Ectodermal cell (in vitro differentiated cells): ENCODE measurements around the gene ZFP36L2. TPM values are rescaled to one million over a fixed set of nuclear protein-coding genes. Genes with fewer than 3 reads are reported as not detected.

Experiments used
- H3K27ac ChIP-seq: 2 replicates; pipeline ENCODE4 v1.7.0; 2013; ENCODE audit warnings: mild to moderate bottlenecking, low read depth, low read length; ENCODE audit not compliant: insufficient read depth, poor library complexity, severe bottlenecking
- H3K27me3 ChIP-seq: 2 replicates; pipeline ENCODE4 v1.7.0; 2013; ENCODE audit warnings: mild to moderate bottlenecking, low read length; ENCODE audit not compliant: insufficient read depth, control insufficient read depth, poor library complexity, severe bottlenecking
- H3K36me3 ChIP-seq: one replicate; pipeline ENCODE4 v1.7.0; 2013; ENCODE audit warnings: low read length; ENCODE audit not compliant: control insufficient read depth, insufficient read depth
- H3K4me1 ChIP-seq: one replicate; pipeline ENCODE4 v1.7.0; 2013; ENCODE audit warnings: low read length; ENCODE audit not compliant: control insufficient read depth, insufficient read depth
- H3K4me3 ChIP-seq: 2 replicates; pipeline ENCODE4 v1.7.0; 2013; ENCODE audit warnings: low read depth, low read length, control low read depth; ENCODE audit not compliant: insufficient read depth
- H3K9me3 ChIP-seq: 2 replicates; pipeline ENCODE4 v1.7.0; 2013; ENCODE audit warnings: mild to moderate bottlenecking, low read length, moderate library complexity; ENCODE audit not compliant: control insufficient read depth
- WGBS, 2 experiments: methylation state at CpG; one replicate each; pipeline ENCODE4 v1.1.7; 2013; ENCODE audit warnings: missing lambda C conversion rate in 2 of 2; 5-methylcytosine and 5-hydroxymethylcytosine counted together
- polyA plus RNA-seq, 4 experiments: library from polyadenylated mRNA; stranded (reverse); fragments of 50-300 nt; gene quantifications; one replicate each; pipeline ENCODE4 v1.2.3, GENCODE V29; 2013

ZFP36L2 gene, protein sequence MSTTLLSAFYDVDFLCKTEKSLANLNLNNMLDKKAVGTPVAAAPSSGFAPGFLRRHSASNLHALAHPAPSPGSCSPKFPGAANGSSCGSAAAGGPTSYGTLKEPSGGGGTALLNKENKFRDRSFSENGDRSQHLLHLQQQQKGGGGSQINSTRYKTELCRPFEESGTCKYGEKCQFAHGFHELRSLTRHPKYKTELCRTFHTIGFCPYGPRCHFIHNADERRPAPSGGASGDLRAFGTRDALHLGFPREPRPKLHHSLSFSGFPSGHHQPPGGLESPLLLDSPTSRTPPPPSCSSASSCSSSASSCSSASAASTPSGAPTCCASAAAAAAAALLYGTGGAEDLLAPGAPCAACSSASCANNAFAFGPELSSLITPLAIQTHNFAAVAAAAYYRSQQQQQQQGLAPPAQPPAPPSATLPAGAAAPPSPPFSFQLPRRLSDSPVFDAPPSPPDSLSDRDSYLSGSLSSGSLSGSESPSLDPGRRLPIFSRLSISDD
- 24.7 TPM for polyA plus RNA-seq (2013, experiment 1 of 4)
- polyA plus RNA-seq (2013, experiment 2 of 4), result 28.7 TPM
- polyA plus RNA-seq (2013, experiment 3 of 4), result 28.9 TPM
- 28.0 TPM for polyA plus RNA-seq (2013, experiment 4 of 4)

DNA sequence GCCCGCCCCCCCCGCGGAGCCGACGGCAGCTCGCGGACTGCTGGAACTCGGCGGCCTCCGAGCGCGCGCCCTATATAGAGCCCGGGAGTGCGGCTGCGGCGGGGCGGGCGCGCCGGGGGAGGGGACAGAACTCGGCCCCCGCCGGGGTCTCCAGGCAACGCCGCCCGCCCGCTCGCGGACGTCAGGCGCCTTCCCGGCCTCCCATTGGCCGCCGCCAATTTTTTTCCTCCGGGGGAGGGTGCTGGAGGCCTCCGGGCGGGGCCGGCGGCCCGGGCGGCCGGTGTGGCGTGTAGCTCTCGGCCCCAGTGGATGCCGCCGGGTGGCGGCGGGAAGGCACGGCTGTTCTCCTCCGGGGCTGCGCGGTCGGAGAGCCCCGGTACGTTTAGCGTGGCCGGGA, at the start of gene ZFP36L2:
ZFP36L2 (minus strand) TSS at position 49 of the 397 bp plus-strand sequence. CDS start 291 bp downstream, outside the sequence.
- Histone ChIP-seq H3K4me1 (peaks cover 19% of the 10 kb centered on the region), H3K27me3 (no peaks in the 10 kb centered on the region), H3K4me3 (peak within 1 kb of the TSS; percentile 82), H3K36me3 (peaks cover 3% of the 10 kb centered on the region), H3K9me3 (no peaks in the 10 kb centered on the region), H3K27ac (peak within 1 kb of the TSS; percentile 88)
- WGBS, 2 experiments, result 0% methylated on average over 58 of the region's 58 CpGs

DNA sequence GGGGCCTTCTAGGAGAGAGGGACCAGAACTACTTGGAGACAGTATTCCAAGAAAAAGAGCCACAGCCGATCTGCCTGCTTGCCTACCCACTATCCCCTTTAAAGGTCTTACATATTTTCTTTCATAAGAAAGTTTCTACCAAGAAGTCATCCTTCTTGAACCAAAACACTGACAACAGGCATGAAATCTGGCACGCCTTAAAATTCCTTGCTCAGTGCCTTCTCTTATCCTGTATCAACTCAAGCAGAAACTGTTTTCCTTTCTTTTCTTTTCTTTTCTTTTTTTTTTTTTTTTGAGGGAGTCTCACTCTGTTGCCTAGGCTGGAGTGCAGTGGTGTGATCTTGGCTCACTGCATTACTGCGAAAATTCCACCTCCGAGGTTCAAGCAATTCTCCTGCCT, 48.3 kb upstream of the ZFP36L2 start:
- WGBS, 2 experiments, result 94 to 99% methylated on average over 4 of the region's 4 CpGs
- H3K27me3 ChIP-seq, result no peaks in the 10 kb centered on the region
- H3K36me3 ChIP-seq, result no peaks in the 10 kb centered on the region
- H3K27ac ChIP-seq, result no peak overlapping the region
- H3K4me1 ChIP-seq, result peaks cover 19% of the 10 kb centered on the region
- no peak overlapping the region for H3K4me3 ChIP-seq
- no peaks in the 10 kb centered on the region for H3K9me3 ChIP-seq

DNA sequence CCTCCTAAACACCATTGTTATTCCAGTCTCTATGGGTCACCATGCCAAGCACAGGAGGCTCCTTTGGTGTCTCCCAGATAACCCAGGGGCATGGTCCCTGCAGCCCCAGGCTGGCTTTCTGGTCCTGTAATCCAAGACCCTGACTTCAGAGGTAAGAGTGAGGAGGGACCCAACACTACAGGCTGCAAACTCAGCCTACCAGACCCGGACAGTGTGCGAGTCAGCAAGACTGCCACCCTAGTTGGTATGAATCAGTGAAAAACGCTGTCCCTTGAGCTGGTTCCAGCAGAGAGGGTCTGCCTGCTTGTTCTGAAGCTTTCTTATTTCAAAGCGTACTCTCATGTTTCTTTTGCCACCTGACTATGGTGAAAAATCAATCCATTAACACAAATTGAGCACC, 47.6 kb upstream of the ZFP36L2 start:
- Histone ChIP-seq H3K36me3 (no peaks in the 10 kb centered on the region), H3K4me1 (peaks cover 26% of the 10 kb centered on the region), H3K27ac (no peak overlapping the region), H3K9me3 (no peaks in the 10 kb centered on the region), H3K4me3 (no peak overlapping the region), H3K27me3 (no peaks in the 10 kb centered on the region)
- 93 to 97% methylated on average over 4 of the region's 4 CpGs for WGBS, 2 experiments

DNA sequence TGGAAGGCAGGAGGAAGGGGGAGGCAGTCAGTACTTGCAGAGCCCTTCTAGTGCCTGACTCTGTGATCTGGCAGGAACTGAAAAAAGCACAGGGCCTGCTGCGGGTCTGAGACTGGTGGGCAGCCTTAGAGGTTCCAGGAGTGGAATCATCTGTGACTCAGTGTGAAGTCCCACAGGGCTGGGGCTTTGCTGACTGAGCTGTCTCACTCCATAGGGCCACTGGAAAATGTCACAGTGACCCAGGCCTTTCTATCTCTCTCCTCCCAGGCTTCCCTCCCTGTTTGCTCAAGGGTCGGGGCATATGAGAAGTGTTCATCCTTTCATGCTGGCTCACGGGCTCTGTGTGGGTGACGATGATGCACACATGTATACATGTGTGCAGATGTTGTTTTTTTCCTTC, 47.1 kb upstream of the ZFP36L2 start:
- Histone ChIP-seq H3K4me3 (no peak overlapping the region), H3K36me3 (no peaks in the 10 kb centered on the region), H3K4me1 (peaks cover 29% of the 10 kb centered on the region), H3K9me3 (no peaks in the 10 kb centered on the region), H3K27ac (no peak overlapping the region), H3K27me3 (no peaks in the 10 kb centered on the region)
- WGBS, 2 experiments, result 97 to 99% methylated on average over 3 to 4 of the region's 4 CpGs

DNA sequence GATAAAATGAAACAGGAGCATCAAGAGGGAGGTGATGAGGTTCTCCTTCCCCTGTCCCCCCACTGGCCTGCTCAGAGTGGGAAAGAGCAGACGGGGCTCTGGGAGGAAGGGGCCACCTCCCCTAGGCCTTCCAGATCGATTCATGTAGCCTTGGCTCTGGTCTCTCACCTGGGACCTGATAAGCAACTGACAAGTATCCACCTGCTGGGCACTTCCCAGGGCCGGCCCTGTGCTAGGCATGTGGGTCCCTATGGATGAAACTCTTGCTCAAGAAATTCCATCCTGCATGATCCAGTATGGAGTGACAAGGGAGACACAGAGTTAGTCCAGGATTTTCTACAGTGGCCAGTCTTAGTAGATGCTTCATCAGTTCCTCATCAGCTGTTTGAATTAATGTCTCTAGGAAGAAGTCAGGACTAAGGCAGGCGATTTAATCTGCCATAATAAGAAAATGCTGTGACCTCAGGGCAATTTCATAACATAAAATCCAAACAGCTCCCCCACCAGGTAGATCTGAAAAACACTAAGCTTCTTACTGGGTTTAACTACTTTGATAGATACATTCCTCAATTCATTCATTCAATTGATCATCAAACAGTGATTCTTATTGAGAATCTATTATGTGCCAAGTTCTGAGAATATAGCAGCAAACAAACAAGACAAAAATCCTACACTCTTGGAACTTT, 44.7 kb upstream of the ZFP36L2 start:
- Histone ChIP-seq H3K27ac (no peak overlapping the region), H3K36me3 (no peaks in the 10 kb centered on the region), H3K4me3 (no peak overlapping the region), H3K9me3 (no peaks in the 10 kb centered on the region), H3K27me3 (no peaks in the 10 kb centered on the region), H3K4me1 (peaks cover 24% of the 10 kb centered on the region)
- whole genome bisulfite sequencing, 2 experiments, result 94 to 97% methylated on average over 4 of the region's 4 CpGs

DNA sequence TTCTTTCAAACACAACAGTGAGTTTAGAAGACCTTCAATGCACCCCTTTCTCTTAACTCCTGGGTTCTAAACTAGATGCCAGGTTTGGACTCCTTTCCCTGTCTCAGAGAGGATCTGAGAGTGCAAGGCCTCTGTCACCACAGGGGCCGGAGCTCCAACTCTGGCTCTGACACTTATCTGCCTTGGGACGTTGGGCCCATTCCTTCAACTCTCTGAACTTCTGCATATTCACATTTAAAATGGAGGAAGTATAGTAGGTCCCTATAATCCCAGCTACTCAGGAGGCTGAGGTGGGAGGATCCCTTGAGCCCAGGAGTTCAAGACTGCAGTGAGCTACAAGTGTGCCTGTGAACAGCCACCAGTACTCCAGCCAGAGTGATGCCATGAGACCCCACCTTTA, 44.1 kb upstream of the ZFP36L2 start:
- no peak overlapping the region for H3K4me3 ChIP-seq
- no peaks in the 10 kb centered on the region for H3K9me3 ChIP-seq
- no peak overlapping the region for H3K27ac ChIP-seq
- H3K4me1 ChIP-seq, result peaks cover 24% of the 10 kb centered on the region
- H3K36me3 ChIP-seq, result no peaks in the 10 kb centered on the region
- H3K27me3 ChIP-seq, result no peaks in the 10 kb centered on the region
- WGBS, 2 experiments, result 90% methylated on average over 2 of the region's 2 CpGs

DNA sequence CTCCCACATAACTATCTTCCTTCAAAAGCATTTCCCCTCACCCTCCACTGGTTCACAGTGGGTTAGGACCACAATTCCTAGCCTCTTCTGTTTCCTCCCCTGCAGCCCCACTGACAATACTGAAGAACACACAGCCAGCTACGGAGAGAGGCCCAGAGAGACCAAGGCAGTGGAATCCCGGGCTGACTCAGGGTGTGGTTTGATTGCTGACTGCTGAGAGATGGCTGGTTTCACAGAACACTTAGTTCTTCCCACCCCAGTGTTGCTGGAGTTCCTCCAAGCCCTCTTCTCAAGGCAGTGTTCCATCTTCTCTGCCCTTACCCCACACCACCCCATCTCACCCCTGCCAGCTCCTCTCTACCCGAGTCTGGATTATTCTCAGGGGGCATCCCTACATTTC, 43.3 kb upstream of the ZFP36L2 start:
- Histone ChIP-seq H3K27ac (no peak overlapping the region), H3K4me3 (no peak overlapping the region), H3K4me1 (peaks cover 31% of the 10 kb centered on the region), H3K9me3 (no peaks in the 10 kb centered on the region), H3K36me3 (no peaks in the 10 kb centered on the region), H3K27me3 (no peaks in the 10 kb centered on the region)
- 82 to 91% methylated on average over 3 of the region's 3 CpGs for WGBS, 2 experiments

DNA sequence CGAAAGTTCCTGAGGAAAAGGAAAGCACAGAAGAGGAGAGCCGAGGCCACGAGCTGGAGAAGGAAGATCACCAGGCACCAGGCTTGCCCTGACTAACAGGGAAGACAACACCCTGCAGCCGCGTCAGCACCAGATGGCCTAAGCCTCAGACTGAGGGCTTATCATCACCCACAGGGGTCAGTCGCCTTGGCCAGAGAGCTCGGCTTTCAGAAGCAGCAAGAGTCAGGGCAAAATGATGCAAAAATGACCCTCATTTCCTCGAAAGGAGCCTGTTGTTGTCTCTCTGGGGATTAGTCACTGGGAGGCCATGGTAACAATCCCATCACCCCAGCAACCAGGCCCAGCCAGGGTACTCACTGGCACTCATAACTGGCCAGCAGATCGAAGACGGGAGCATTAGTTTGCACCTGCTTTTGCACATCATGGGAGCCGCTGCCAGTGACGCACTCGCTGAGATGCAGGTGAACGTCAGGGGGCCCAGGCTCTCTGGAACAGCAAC, 42.7 kb upstream of the ZFP36L2 start:
- no peaks in the 10 kb centered on the region for H3K9me3 ChIP-seq
- H3K36me3 ChIP-seq, result no peaks in the 10 kb centered on the region
- WGBS, 2 experiments, result 73 to 77% methylated on average over 14 of the region's 14 CpGs
- H3K4me3 ChIP-seq, result no peak overlapping the region
- H3K4me1 ChIP-seq, result peaks cover 30% of the 10 kb centered on the region
- H3K27ac ChIP-seq, result no peak overlapping the region
- no peaks in the 10 kb centered on the region for H3K27me3 ChIP-seq

DNA sequence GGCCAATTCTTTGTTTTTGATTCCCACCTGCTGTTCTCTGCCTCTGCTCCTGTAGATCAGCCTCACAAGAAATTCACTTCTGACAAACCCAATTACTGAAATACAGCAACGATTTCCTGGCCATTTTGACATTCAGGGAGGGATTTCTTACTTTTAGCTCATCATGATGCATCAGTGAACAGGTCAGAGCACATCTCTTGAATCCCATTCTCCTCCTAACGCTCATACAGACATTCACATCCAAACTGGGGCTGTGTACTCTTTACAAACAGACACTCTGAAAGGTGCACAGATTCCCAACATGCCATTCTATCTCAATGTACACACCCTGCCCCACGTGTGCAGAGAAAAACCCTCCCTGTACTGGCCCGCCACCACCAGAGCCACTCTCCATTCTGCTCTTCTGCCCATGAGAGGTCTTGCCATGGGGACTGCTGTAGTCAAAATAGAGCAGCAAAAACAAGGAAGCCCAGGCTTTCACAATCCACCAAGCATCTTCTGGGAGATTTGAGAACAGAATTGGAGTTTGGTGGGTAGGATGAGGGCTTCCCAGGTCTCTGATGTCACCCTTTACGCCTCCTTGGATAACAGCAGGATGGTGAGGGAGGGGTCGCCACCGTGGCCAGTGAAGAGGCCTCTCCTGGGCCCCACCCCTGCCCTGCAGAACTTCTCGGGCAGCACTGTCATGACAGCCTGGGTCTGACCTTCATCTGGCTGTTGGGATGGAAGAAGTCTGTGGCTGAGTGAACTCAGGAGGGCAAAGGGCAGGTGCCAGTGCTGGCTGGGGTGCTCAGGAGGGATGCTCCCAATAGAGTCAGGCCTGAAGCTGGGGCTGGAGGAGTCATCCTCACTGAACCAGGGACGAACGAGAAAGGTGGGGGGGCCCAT, 41.9 kb upstream of the ZFP36L2 start:
- peaks cover 26% of the 10 kb centered on the region for H3K4me1 ChIP-seq
- no peaks in the 10 kb centered on the region for H3K27me3 ChIP-seq
- no peaks in the 10 kb centered on the region for H3K9me3 ChIP-seq
- WGBS, 2 experiments, result 87 to 88% methylated on average over 10 of the region's 10 CpGs
- no peak overlapping the region for H3K4me3 ChIP-seq
- no peaks in the 10 kb centered on the region for H3K36me3 ChIP-seq
- H3K27ac ChIP-seq, result no peak overlapping the region
